Activated T-helper 1 cell treated with anti-CD3 and anti-CD28 coated beads, Interleukin-12 subunit alpha, Interleukin-12 subunit beta, Interleukin-2, Interleukin-4 antibody, amounts not matched to agents 30 ng/mL and 10 ng/mL and 1 ng/mL, durations not matched to agents 14 hours and 24 hours and 36 hours (primary cell): ENCODE data around the gene ANO1. TPM values are rescaled to one million over a fixed set of nuclear protein-coding genes. Genes with fewer than 3 reads are reported as not detected.

Source experiments
- DNase-seq: peaks from one replicate; pipeline ENCODE4 v3.0.0; 2021; ENCODE audit warnings: low spot score
- H3K27ac Mint-ChIP-seq: one replicate; pipeline ENCODE4 v1.8.0; 2021; ENCODE audit warnings: mild to moderate bottlenecking, mixed read lengths
- H3K27me3 Mint-ChIP-seq: one replicate; pipeline ENCODE4 v1.8.0; 2022; ENCODE audit warnings: mild to moderate bottlenecking, moderate library complexity, mixed read lengths; ENCODE audit not compliant: insufficient read depth
- H3K36me3 Mint-ChIP-seq: one replicate; pipeline ENCODE4 v1.8.0; 2021; ENCODE audit warnings: low read depth, mixed read lengths
- H3K4me1 Mint-ChIP-seq: one replicate; pipeline ENCODE4 v1.8.0; 2021; ENCODE audit warnings: low read depth, mixed read lengths
- H3K4me3 Mint-ChIP-seq: one replicate; pipeline ENCODE4 v1.8.0; 2021; ENCODE audit warnings: mild to moderate bottlenecking, moderate library complexity, mixed read lengths
- H3K9me3 Mint-ChIP-seq: one replicate; pipeline ENCODE4 v1.8.0; 2021; ENCODE audit warnings: mixed read lengths
- intact Hi-C: fragments of 100-400 bp; cut with micrococcal nuclease; formaldehyde crosslinking; loops from one replicate; pipeline ENCODE4 v1.15.1; 2024
- total RNA-seq: library from RNA; stranded (reverse); gene quantifications from 2 replicates; pipeline ENCODE4 v1.2.3, GENCODE V29; 2022

ANO1 gene
- total RNA-seq, 1 donor from 2014 or later = not detected

- intact Hi-C loops = loop anchor here (1.0 to 5.0 kb wide), 8 partner anchors 67 to 1249 kb away; partner anchors contain the start of genes LTO1, NADSYN1, PPFIA1 and TPCN2
- Mint-ChIP-seq H3K9me3 (no peaks in the 10 kb centered on the region), H3K4me3 (peak within 1 kb of the TSS; percentile 99), H3K36me3 (peaks cover 33% of the 10 kb centered on the region), H3K4me1 (peaks cover 37% of the 10 kb centered on the region), H3K27ac (peak within 1 kb of the TSS; percentile 99), H3K27me3 (peaks cover 9% of the 10 kb centered on the region)
- DNase-seq = peak; percentile 89
Measured at GRCh38 chr11:70202920-70203750, 125.0 kb downstream of the ANO1 start, which contains the start of gene FADD. FADD (plus strand) TSS chr11:70203296; CDS start chr11:70203460, 164 bp downstream.

- Mint-ChIP-seq H3K9me3 (no peaks in the 10 kb centered on the region), H3K36me3 (peaks cover 39% of the 10 kb centered on the region), H3K27ac (peak overlapping the region; percentile 99), H3K27me3 (peaks cover 9% of the 10 kb centered on the region), H3K4me3 (peak overlapping the region; percentile 99), H3K4me1 (peaks cover 42% of the 10 kb centered on the region)
- peak; percentile 82 for DNase-seq
- intact Hi-C loops = loop anchor here (1.0 to 5.0 kb wide), 9 partner anchors 66 to 1248 kb away; partner anchors contain the start of genes CTTN, LTO1, NADSYN1 and PPFIA1
Measured at GRCh38 chr11:70203751-70204465, 125.8 kb downstream of the ANO1 start.

DNA sequence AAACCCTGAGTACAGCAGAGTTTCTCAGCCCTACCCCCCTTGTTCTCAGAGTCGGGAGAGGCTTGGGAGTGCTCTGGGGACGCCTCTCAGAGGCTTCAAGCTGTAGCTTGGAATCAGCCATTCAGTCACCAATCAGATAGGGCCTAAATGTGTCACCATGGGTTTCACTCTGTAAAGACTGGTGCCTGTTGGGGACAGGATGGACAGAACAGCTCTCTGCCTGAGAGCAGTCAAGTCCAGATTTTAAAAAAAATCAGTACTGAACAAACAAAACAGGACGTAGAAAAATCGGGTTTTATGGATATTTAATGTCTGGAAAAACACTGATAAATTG lies 126.3 kb downstream of the ANO1 start:
- intact Hi-C loops = loop anchor here (2.0 to 5.0 kb wide), 4 partner anchors 194 to 1248 kb away; partner anchors contain the start of genes CTTN and NADSYN1
- no peaks in the 10 kb centered on the region for H3K9me3 Mint-ChIP-seq

GRCh38 chr11:70205049-70205725 lies 127.1 kb downstream of the ANO1 start:
- Mint-ChIP-seq H3K36me3 (peaks cover 49% of the 10 kb centered on the region), H3K27me3 (peaks cover 2% of the 10 kb centered on the region), H3K4me1 (peaks cover 47% of the 10 kb centered on the region), H3K4me3 (peak overlapping the region; percentile 99), H3K9me3 (no peaks in the 10 kb centered on the region), H3K27ac (peak overlapping the region; percentile 99)
- intact Hi-C loops = loop anchor here (2.0 kb wide), 1 partner anchor 194 kb away; the partner anchor contains the start of gene CTTN
- DNase-seq = no peak

More for the DNA sequence above, 126.3 kb downstream of the ANO1 start:
- peaks cover 9% of the 10 kb centered on the region for H3K27me3 Mint-ChIP-seq
- no peak for DNase-seq
- peak overlapping the region; percentile 99 for H3K27ac Mint-ChIP-seq
- peaks cover 44% of the 10 kb centered on the region for H3K36me3 Mint-ChIP-seq
- peak overlapping the region; percentile 99 for H3K4me3 Mint-ChIP-seq
- H3K4me1 Mint-ChIP-seq = peaks cover 43% of the 10 kb centered on the region

DNA sequence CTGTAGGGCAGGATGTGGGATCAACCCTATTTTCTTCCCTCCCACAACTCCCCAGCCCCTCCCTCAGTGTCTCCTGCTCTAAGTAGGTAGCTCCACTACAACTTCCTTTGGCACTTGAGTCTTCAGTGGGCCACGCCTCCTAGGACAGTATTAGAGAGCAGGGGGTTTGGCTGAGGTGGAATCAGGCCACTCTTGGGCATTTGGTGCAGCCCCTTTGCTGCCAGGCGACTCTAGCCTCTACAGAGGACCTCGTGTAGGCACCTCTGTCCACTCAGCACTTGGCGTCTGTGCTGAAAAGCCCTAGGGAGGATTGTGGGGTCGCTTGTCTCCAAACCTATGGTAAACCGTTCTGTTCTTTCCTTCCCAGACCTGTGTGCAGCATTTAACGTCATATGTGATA lies 127.6 kb downstream of the ANO1 start:
- peak; percentile 6 for DNase-seq
- H3K27me3 Mint-ChIP-seq = peaks cover 2% of the 10 kb centered on the region
- intact Hi-C loops = loop anchor here (2.0 kb wide), 1 partner anchor 193 kb away; the partner anchor contains the start of gene CTTN
- peaks cover 49% of the 10 kb centered on the region for H3K4me1 Mint-ChIP-seq
- peaks cover 51% of the 10 kb centered on the region for H3K36me3 Mint-ChIP-seq
- peak overlapping the region; percentile 99 for H3K4me3 Mint-ChIP-seq
- H3K9me3 Mint-ChIP-seq = no peaks in the 10 kb centered on the region
- peak overlapping the region; percentile 99 for H3K27ac Mint-ChIP-seq

GRCh38 chr11:70206226-70206981 lies 128.3 kb downstream of the ANO1 start:
- H3K4me1 Mint-ChIP-seq = peaks cover 49% of the 10 kb centered on the region
- peak overlapping the region; percentile 99 for H3K27ac Mint-ChIP-seq
- no peaks in the 10 kb centered on the region for H3K9me3 Mint-ChIP-seq
- peaks cover 51% of the 10 kb centered on the region for H3K36me3 Mint-ChIP-seq
- intact Hi-C loops = no loop called here
- DNase-seq = no peak
- H3K4me3 Mint-ChIP-seq = peak overlapping the region; percentile 99
- no peaks in the 10 kb centered on the region for H3K27me3 Mint-ChIP-seq

- Mint-ChIP-seq H3K4me3 (no peak overlapping the region), H3K27me3 (no peaks in the 10 kb centered on the region), H3K4me1 (peaks cover 49% of the 10 kb centered on the region), H3K36me3 (peaks cover 51% of the 10 kb centered on the region), H3K9me3 (no peaks in the 10 kb centered on the region), H3K27ac (no peak overlapping the region)
- intact Hi-C loops = no loop called here
- DNase-seq = no peak
Measured at GRCh38 chr11:70206982-70207376, 128.9 kb downstream of the ANO1 start.

DNA sequence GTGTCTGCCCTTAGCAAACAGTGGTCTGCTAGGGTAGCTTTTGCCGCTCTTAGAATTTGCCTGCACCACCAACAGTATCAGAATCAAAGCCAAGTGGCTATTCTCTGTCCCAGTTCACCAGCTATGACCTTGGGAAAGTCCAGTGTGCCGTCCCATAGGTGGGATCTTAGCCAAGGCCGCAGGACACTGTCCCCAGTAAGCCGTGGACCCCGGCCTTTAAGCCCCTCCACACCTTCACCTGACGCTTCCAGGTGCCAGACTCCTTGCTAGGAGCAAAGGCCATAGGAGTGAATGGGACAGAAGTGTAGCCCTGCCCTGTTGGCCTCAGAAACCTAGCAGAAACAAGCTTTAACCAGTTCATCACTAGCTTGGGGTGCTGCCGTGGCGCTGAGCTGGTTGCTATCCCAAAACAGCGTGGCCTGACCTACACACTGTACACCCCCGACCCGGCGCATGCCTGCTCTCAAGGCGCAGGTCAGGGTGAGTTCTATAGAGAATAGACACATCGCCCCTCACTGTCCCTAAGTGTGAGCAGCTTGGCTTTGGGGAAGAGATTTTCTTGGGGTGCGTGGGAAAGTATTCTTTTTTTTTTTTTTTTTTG lies 129.5 kb downstream of the ANO1 start:
- Mint-ChIP-seq H3K4me3 (no peak overlapping the region), H3K27me3 (no peaks in the 10 kb centered on the region), H3K36me3 (peaks cover 51% of the 10 kb centered on the region), H3K9me3 (no peaks in the 10 kb centered on the region), H3K27ac (no peak overlapping the region), H3K4me1 (peaks cover 46% of the 10 kb centered on the region)
- intact Hi-C loops = no loop called here
- no peak for DNase-seq

GRCh38 chr11:70209391-70209912 lies 131.3 kb downstream of the ANO1 start:
- H3K9me3 Mint-ChIP-seq = no peaks in the 10 kb centered on the region
- H3K36me3 Mint-ChIP-seq = peaks cover 43% of the 10 kb centered on the region
- no peak for DNase-seq
- no peak overlapping the region for H3K4me3 Mint-ChIP-seq
- intact Hi-C loops = no loop called here
- H3K27me3 Mint-ChIP-seq = no peaks in the 10 kb centered on the region
- H3K27ac Mint-ChIP-seq = no peak overlapping the region
- H3K4me1 Mint-ChIP-seq = peaks cover 39% of the 10 kb centered on the region

GRCh38 chr11:70210051-70210501 lies 132.0 kb downstream of the ANO1 start:
- Mint-ChIP-seq H3K27ac (no peak overlapping the region), H3K27me3 (no peaks in the 10 kb centered on the region), H3K9me3 (no peaks in the 10 kb centered on the region), H3K4me3 (no peak overlapping the region), H3K36me3 (peaks cover 37% of the 10 kb centered on the region), H3K4me1 (peaks cover 33% of the 10 kb centered on the region)
- DNase-seq = no peak
- intact Hi-C loops = no loop called here

DNA sequence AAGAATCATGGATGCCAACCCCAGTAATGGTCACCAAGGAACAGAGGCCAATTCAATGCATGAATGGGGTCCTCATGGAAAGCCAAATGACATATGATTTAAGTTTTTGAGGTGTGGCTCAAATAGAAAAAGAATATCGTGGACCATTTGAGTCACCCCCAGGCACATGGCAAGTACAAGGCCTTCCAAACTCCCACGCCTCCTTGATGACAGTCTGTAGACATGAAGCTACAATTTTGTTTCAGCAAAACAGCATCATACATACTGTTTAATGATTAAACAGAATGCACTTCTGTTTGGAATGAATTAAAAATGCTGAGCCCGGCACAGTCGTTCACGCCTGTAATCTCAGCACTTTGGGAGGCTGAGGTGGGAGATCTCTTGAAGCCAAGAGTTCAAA lies 132.4 kb downstream of the ANO1 start:
- peaks cover 28% of the 10 kb centered on the region for H3K4me1 Mint-ChIP-seq
- H3K4me3 Mint-ChIP-seq = no peak overlapping the region
- peaks cover 34% of the 10 kb centered on the region for H3K36me3 Mint-ChIP-seq
- DNase-seq = no peak
- H3K27me3 Mint-ChIP-seq = no peaks in the 10 kb centered on the region
- intact Hi-C loops = no loop called here
- H3K9me3 Mint-ChIP-seq = no peaks in the 10 kb centered on the region
- no peak overlapping the region for H3K27ac Mint-ChIP-seq
